ENCODE results near the gene NXPH3. TPM values are rescaled to one million over a fixed set of nuclear protein-coding genes. Genes with fewer than 3 reads are reported as not detected.
A peak's percentile ranks its signal among the peaks of the same experiment; 100 is the strongest.

The NXPH3 gene
- total RNA-seq, 8 experiments from 2014 or later = 0.16 to 1.3 (median 0.39) TPM

GRCh38 chr17:49610883-49611584 is 35.4 kb downstream of the NXPH3 start:
- ATAC-seq (replicated peaks in 6 of 8) = no peak
- H3K27ac ChIP-seq = no peak overlapping the region
- WGBS, 10 experiments = 81 to 100% (median 94%) methylated on average over 1 to 5 of the region's 5 CpGs
- no peak overlapping the region for H3K4me3 ChIP-seq
- in situ Hi-C loops (cut with MboI; ENCODE audit: low pct_unique_long_range_greater_than_20kb in 2 of 9, low sequenced_read_pairs in 9 of 9, unreplicated experiment in 9 of 9) = no loop called here
- H3K4me1 ChIP-seq (replicated peaks in 1 of 2) = no peaks in the 10 kb centered on the region

GRCh38 chr17:49612726-49613125 is 37.1 kb downstream of the NXPH3 start:
- 0 to 100% (median 90%) methylated on average over 1 of the region's 1 CpG; no CpG with 5 or more reads in 2 of the 10 experiments for WGBS, 10 experiments

GRCh38 chr17:49613182-49613800 is 37.6 kb downstream of the NXPH3 start:
- in situ Hi-C loops (cut with MboI; ENCODE audit: low pct_unique_long_range_greater_than_20kb in 2 of 9, low sequenced_read_pairs in 9 of 9, unreplicated experiment in 9 of 9) = no loop called here
- no peak overlapping the region for H3K4me3 ChIP-seq
- 100% methylated on average over 1 of the region's 1 CpG; no CpG with 5 or more reads in 5 of the 10 experiments for WGBS, 10 experiments
- no peak overlapping the region for H3K27ac ChIP-seq
- no peaks in the 10 kb centered on the region for H3K4me1 ChIP-seq (replicated peaks in 1 of 2)
- ATAC-seq (replicated peaks in 6 of 8) = no peak

More at GRCh38 chr17:49612726-49613125, 37.1 kb downstream of the NXPH3 start:
- in situ Hi-C loops (cut with MboI; ENCODE audit: low pct_unique_long_range_greater_than_20kb in 2 of 9, low sequenced_read_pairs in 9 of 9, unreplicated experiment in 9 of 9) = no loop called here
- no peak for ATAC-seq (replicated peaks in 6 of 8)
- Histone ChIP-seq H3K4me3 (no peak overlapping the region), H3K27ac (no peak overlapping the region), H3K4me1 (replicated peaks in 1 of 2) (no peaks in the 10 kb centered on the region)

GRCh38 chr17:49616086-49616485 is 40.4 kb downstream of the NXPH3 start:
- ATAC-seq (replicated peaks in 6 of 8) = no peak
- 33 to 100% (median 76%) methylated on average over 1 to 3 of the region's 3 CpGs; no CpG with 5 or more reads in 1 of the 10 experiments for WGBS, 10 experiments
- no peaks in the 10 kb centered on the region for H3K4me1 ChIP-seq (replicated peaks in 1 of 2)
- H3K4me3 ChIP-seq = no peak overlapping the region
- no peak overlapping the region for H3K27ac ChIP-seq
- in situ Hi-C loops (cut with MboI; ENCODE audit: low pct_unique_long_range_greater_than_20kb in 2 of 9, low sequenced_read_pairs in 9 of 9, unreplicated experiment in 9 of 9) = no loop called here

GRCh38 chr17:49616601-49617131 is 41.0 kb downstream of the NXPH3 start:
- no peak overlapping the region for H3K4me3 ChIP-seq
- in situ Hi-C loops (cut with MboI; ENCODE audit: low pct_unique_long_range_greater_than_20kb in 2 of 9, low sequenced_read_pairs in 9 of 9, unreplicated experiment in 9 of 9) = no loop called here
- no peak overlapping the region for H3K27ac ChIP-seq
- no peaks in the 10 kb centered on the region for H3K4me1 ChIP-seq (replicated peaks in 1 of 2)
- no peak for ATAC-seq (replicated peaks in 6 of 8)
- 34 to 100% (median 90%) methylated on average over 3 to 9 of the region's 10 CpGs; no CpG with 5 or more reads in 2 of the 10 experiments for WGBS, 10 experiments

GRCh38 chr17:49618028-49618611 is 42.4 kb downstream of the NXPH3 start:
- H3K27ac ChIP-seq = no peak overlapping the region
- in situ Hi-C loops (cut with MboI; ENCODE audit: low pct_unique_long_range_greater_than_20kb in 2 of 9, low sequenced_read_pairs in 9 of 9, unreplicated experiment in 9 of 9) = no loop called here

GRCh38 chr17:49621420-49621819 is 45.7 kb downstream of the NXPH3 start:
- Histone ChIP-seq H3K4me3 (no peak overlapping the region), H3K27ac (no peak overlapping the region), H3K4me1 (replicated peaks in 1 of 2) (no peaks in the 10 kb centered on the region)
- in situ Hi-C loops (cut with MboI; ENCODE audit: low pct_unique_long_range_greater_than_20kb in 2 of 9, low sequenced_read_pairs in 9 of 9, unreplicated experiment in 9 of 9) = no loop called here
- no peak for ATAC-seq (replicated peaks in 6 of 8)

More at GRCh38 chr17:49618028-49618611, 42.4 kb downstream of the NXPH3 start:
- 81 to 100% (median 98%) methylated on average over 1 to 3 of the region's 3 CpGs; no CpG with 5 or more reads in 4 of the 10 experiments for WGBS, 10 experiments
- no peaks in the 10 kb centered on the region for H3K4me1 ChIP-seq (replicated peaks in 1 of 2)
- ATAC-seq (replicated peaks in 6 of 8) = no peak
- no peak overlapping the region for H3K4me3 ChIP-seq

- in situ Hi-C loops (cut with MboI; ENCODE audit: low pct_unique_long_range_greater_than_20kb in 2 of 9, low sequenced_read_pairs in 9 of 9, unreplicated experiment in 9 of 9) = no loop called here
- no peak overlapping the region for H3K4me3 ChIP-seq
- WGBS, 10 experiments = 81 to 100% (median 100%) methylated on average over 1 to 2 of the region's 2 CpGs; no CpG with 5 or more reads in 4 of the 10 experiments
- no peaks in the 10 kb centered on the region for H3K4me1 ChIP-seq (replicated peaks in 1 of 2)
- no peak overlapping the region for H3K27ac ChIP-seq
- ATAC-seq (replicated peaks in 6 of 8) = no peak
Measured at GRCh38 chr17:49621946-49622529, 46.4 kb downstream of the NXPH3 start.

- in situ Hi-C loops (cut with MboI; ENCODE audit: low pct_unique_long_range_greater_than_20kb in 2 of 9, low sequenced_read_pairs in 9 of 9, unreplicated experiment in 9 of 9) = no loop called here
- 33 to 92% (median 64%) methylated on average over 2 to 3 of the region's 3 CpGs; no CpG with 5 or more reads in 4 of the 10 experiments for WGBS, 10 experiments
- ATAC-seq (replicated peaks in 6 of 8) = peak in 2 of 8 experiments; percentile 89 to 95
- Histone ChIP-seq H3K4me3 (no peak overlapping the region), H3K27ac (no peak overlapping the region), H3K4me1 (replicated peaks in 1 of 2) (no peaks in the 10 kb centered on the region)
Measured at GRCh38 chr17:49624896-49625295, 49.2 kb downstream of the NXPH3 start.

GRCh38 chr17:49629447-49629846 is 53.8 kb downstream of the NXPH3 start:
- peaks cover 0 to 5% of the 10 kb centered on the region in 2 donors for H3K4me1 ChIP-seq (replicated peaks in 1 of 2)
- no peak for ATAC-seq (replicated peaks in 6 of 8)
- no peak overlapping the region for H3K4me3 ChIP-seq
- H3K27ac ChIP-seq = no peak overlapping the region
- in situ Hi-C loops (cut with MboI; ENCODE audit: low pct_unique_long_range_greater_than_20kb in 2 of 9, low sequenced_read_pairs in 9 of 9, unreplicated experiment in 9 of 9) = no loop called here

GRCh38 chr17:49630113-49630900 is 54.6 kb downstream of the NXPH3 start:
- no peak for ATAC-seq (replicated peaks in 6 of 8)
- in situ Hi-C loops (cut with MboI; ENCODE audit: low pct_unique_long_range_greater_than_20kb in 2 of 9, low sequenced_read_pairs in 9 of 9, unreplicated experiment in 9 of 9) = no loop called here
- Histone ChIP-seq H3K27ac (no peak overlapping the region), H3K4me3 (no peak overlapping the region), H3K4me1 (replicated peaks in 1 of 2) (peaks cover 0 to 5% of the 10 kb centered on the region in 2 donors)
- 68 to 100% (median 95%) methylated on average over 1 to 6 of the region's 6 CpGs for WGBS, 10 experiments

- WGBS, 10 experiments = 60 to 100% (median 100%) methylated on average over 1 of the region's 1 CpG; no CpG with 5 or more reads in 2 of the 10 experiments
- in situ Hi-C loops (cut with MboI; ENCODE audit: low pct_unique_long_range_greater_than_20kb in 2 of 9, low sequenced_read_pairs in 9 of 9, unreplicated experiment in 9 of 9) = no loop called here
- no peak overlapping the region for H3K27ac ChIP-seq
- no peak overlapping the region for H3K4me3 ChIP-seq
- no peak for ATAC-seq (replicated peaks in 6 of 8)
- peaks cover 0 to 5% of the 10 kb centered on the region in 2 donors for H3K4me1 ChIP-seq (replicated peaks in 1 of 2)
Measured at GRCh38 chr17:49631496-49631895, 55.8 kb downstream of the NXPH3 start.

All from motor neuron (in vitro differentiated cells).